Renal pelvis (tissue), 4 donors: ENCODE results near the gene MMAB. TPM values are rescaled to one million over a fixed set of nuclear protein-coding genes. Genes with fewer than 3 reads are reported as not detected.

ENCODE experiments used
- DNase-seq: peaks from one replicate; pipeline ENCODE4 v3.0.0-alpha.2; 2013
- polyA plus RNA-seq, 3 donors: library from polyadenylated mRNA; unstranded; fragments of 120-200 nt; gene quantifications; one replicate each; pipeline ENCODE4 v1.2.1, GENCODE V29; 2013; ENCODE audit not compliant: insufficient read length in 3 of 3

MMAB gene
- polyA plus RNA-seq, 3 donors: 33.5 to 44.6 (median 39.3) TPM

- peak; percentile 64 for DNase-seq
Measured at GRCh38 chr12:109518820-109519665, 54.3 kb downstream of the MMAB start.

GRCh38 chr12:109517619-109518018 lies 55.7 kb downstream of the MMAB start:
- DNase-seq: no peak

GRCh38 chr12:109513977-109514376 lies 59.3 kb downstream of the MMAB start:
- no peak for DNase-seq

- DNase-seq: no peak
Measured at GRCh38 chr12:109513051-109513450, 60.3 kb downstream of the MMAB start.

GRCh38 chr12:109512608-109513007 lies 60.7 kb downstream of the MMAB start:
- DNase-seq: no peak

GRCh38 chr12:109510196-109510595 lies 63.1 kb downstream of the MMAB start:
- no peak for DNase-seq

GRCh38 chr12:109504068-109504467 lies 69.2 kb downstream of the MMAB start:
- no peak for DNase-seq

Other genes starting within 250 kb of the MMAB start
- 1 to 10 TPM; 1.3 to 3.9 (median 1.5) TPM for gene MYO1H, start 225.6 kb downstream of the MMAB start, polyA plus RNA-seq
- gene KCTD10, start 96.2 kb downstream of the MMAB start, polyA plus RNA-seq: 10 to 100 TPM; 44.1 to 60.3 (median 50.7) TPM
- gene UBE3B, start 95.9 kb downstream of the MMAB start, polyA plus RNA-seq: 10 to 100 TPM; 29.7 to 40.1 (median 38.5) TPM
- gene MVK, start 290 bp upstream of the MMAB start, polyA plus RNA-seq: 10 to 100 TPM; 21.6 to 26.6 (median 23.8) TPM
- gene FAM222A, start 140.3 kb upstream of the MMAB start, polyA plus RNA-seq: 1 to 10 TPM; 7.8 to 10.0 (median 8.3) TPM